ENCODE results near the gene FCRLA.
A peak's percentile ranks its signal among the peaks of the same experiment; 100 is the strongest.

FCRLA gene

DNA sequence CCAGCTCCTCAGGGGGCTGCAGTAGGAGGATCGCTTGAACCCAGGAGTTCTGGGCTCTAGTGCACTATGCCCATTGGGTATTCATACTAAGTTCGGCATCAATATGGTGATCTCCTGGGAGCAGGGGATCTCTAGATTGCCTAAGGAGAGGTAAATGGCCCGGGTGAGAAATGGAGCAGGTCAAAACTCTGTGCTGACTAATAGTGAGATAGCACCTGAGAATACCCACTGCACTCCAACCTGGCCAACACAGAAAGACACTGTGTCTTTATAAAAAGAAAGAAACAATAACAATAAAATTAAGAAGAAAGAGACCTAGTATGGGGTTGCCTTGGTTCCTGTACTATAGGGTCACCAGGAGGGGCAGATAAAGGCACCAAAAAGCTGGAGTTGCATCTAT, 28.8 kb downstream of the FCRLA start:
- DNase-seq = no peak
- H3K27ac Mint-ChIP-seq = peak overlapping the region; percentile 76
- H3K4me3 Mint-ChIP-seq = no peak overlapping the region
- no peaks in the 10 kb centered on the region for H3K36me3 Mint-ChIP-seq (ENCODE audit: low read depth)
- peaks cover 11% of the 10 kb centered on the region for H3K27me3 Mint-ChIP-seq
- no peaks in the 10 kb centered on the region for H3K9me3 Mint-ChIP-seq
- ATAC-seq = no peak
- peaks cover 56% of the 10 kb centered on the region for H3K4me1 Mint-ChIP-seq

DNA sequence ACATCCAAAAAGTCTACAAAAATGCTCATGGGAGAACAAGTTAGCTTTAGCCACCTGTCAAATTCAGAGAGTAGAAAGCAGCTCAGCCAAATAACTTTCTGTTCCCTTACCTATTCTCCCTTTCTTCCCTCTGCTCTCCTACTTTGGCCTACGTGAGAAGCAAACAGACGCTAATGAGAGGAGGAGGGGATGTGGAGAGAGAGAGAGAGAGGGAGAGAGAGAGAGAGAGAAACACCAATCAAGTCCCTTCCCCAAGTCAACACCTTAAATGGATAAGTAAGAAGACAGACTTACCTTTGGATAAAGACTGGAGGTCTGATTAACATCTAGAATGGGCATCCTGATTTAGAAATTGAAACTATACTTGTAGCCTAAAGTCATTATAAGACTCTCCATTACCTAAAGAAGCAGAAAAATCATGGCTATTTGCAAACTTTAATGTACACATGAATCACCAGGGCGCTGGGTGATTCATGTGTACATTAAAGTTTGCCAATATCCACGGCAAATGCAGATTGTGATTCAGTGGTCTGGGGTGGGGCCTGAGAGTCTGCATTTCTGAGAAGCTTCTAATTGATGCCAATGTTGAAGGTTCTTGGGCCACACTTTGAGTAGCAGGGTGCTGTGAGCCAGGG, 29.4 kb downstream of the FCRLA start:
- DNase-seq = peak; percentile 36
- Mint-ChIP-seq H3K27ac (peak overlapping the region; percentile 76), H3K9me3 (no peaks in the 10 kb centered on the region), H3K4me1 (peaks cover 53% of the 10 kb centered on the region), H3K27me3 (peaks cover 11% of the 10 kb centered on the region), H3K4me3 (no peak overlapping the region), H3K36me3 (ENCODE audit: low read depth) (no peaks in the 10 kb centered on the region)
- peak; percentile 59 for ATAC-seq

DNA sequence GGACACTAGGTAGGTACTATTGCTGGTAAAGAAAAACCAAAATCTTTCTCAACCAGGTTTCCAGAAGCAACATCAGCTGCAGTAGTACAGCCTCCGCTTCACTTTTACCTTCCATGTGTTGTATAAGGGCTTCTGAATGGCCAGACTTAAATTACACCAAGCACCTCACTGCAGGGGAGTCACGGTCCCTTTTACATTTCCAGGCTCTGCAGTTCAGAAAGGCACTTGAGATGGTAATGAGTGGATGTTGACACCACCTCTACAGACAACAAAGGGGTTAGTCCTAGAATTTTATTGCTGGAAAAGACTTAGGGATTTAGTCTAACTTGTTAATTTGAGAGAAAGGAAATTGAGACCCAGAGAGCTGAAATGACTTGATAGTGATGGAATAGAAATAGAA, 30.6 kb downstream of the FCRLA start:
- Mint-ChIP-seq H3K36me3 (ENCODE audit: low read depth) (no peaks in the 10 kb centered on the region), H3K4me1 (peaks cover 49% of the 10 kb centered on the region), H3K27me3 (peaks cover 5% of the 10 kb centered on the region), H3K9me3 (no peaks in the 10 kb centered on the region), H3K27ac (no peak overlapping the region), H3K4me3 (no peak overlapping the region)
- DNase-seq (no peak), ATAC-seq (no peak)

DNA sequence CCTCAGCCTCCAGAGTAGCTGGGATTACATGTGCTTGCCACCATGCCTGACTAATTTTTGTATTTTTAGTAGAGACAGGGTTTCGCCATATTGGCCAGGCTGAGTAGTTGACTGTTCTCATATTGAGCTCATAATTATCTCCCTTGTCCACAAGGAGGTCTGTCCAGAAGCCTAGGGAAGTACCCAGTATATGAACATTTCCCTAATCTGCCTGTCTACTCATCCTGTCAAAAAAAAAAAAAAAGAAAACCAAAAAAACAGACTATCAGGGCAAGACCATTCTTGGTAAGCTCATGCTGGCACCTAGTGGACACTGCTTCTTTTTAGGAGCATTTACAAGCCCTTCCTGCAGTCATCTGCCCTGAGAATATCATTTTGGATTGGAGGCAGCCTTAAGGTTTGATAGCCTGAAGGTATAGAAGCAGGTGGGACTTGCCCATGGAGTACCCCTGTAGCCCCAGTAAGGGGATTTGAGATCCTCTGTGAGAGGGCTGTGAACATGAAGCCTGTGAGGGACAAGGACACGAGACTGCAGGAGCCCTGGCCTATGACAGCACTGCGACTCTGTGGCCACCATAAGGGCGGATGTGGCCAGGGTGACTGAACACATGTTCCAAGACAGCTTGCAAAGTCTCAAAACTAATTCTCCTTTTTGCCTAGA, 31.7 kb downstream of the FCRLA start:
- Mint-ChIP-seq H3K4me3 (no peak overlapping the region), H3K9me3 (no peaks in the 10 kb centered on the region), H3K4me1 (peaks cover 53% of the 10 kb centered on the region), H3K27ac (peak overlapping the region; percentile 44), H3K27me3 (peaks cover 3% of the 10 kb centered on the region), H3K36me3 (ENCODE audit: low read depth) (no peaks in the 10 kb centered on the region)
- peak; percentile 77 for ATAC-seq
- DNase-seq = peak; percentile 61

DNA sequence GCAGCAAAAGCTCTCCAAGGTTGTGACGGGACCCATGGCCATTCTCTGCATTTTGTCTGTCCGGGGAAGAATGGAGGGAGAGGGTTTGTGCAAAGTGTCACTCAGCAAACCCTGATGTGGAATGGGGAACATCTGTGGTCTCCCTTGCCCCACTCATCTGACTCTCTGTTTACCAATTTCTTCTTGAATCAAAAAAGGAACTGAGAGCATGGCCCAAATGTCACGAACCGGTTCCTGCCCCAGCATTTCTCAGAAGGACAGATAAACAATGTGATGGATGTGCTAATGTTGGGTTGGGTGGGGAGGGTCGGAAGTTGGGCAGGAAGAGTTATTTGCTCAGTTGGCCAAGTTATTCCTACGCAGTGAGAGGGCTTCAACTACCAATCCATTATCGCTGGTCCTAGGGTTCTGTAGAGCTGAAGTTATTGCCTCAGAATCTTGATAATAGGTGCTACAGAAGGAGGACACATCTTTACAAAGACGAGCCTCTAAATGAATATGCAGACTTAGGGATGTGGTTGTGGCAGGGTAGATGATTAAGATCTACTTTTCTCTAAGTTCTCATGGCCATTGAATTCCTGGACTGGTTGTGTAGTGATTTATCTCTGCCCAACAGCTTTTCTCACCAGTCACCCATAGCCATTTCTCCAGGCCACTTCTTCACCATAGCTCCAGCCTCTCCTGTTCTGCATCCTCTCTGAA, 33.0 kb downstream of the FCRLA start:
- Mint-ChIP-seq H3K27me3 (peaks cover 6% of the 10 kb centered on the region), H3K9me3 (no peaks in the 10 kb centered on the region), H3K4me3 (no peak overlapping the region), H3K36me3 (ENCODE audit: low read depth) (no peaks in the 10 kb centered on the region), H3K27ac (peak overlapping the region; percentile 41), H3K4me1 (peaks cover 64% of the 10 kb centered on the region)
- no peak for ATAC-seq
- DNase-seq = no peak

DNA sequence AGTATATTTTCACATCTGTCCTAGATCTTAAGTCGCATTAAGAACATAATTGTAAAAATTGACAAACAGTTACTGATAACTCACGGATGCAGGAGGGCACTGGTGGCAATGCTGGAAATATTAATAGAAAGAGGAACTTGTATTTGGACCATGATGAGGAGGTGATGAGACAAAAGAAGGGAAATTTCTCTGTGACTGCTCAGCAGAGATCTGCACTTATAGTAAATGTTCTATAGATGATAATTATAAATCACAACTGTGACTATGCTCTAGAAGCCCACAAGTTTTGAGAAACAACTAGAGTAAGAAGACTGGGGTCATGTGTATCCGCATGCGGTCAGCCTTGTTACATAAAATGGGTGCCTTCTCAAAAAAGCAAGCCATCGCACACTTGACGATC, 33.9 kb downstream of the FCRLA start:
- Mint-ChIP-seq H3K4me1 (peaks cover 66% of the 10 kb centered on the region), H3K4me3 (no peak overlapping the region), H3K36me3 (ENCODE audit: low read depth) (no peaks in the 10 kb centered on the region), H3K9me3 (no peaks in the 10 kb centered on the region), H3K27ac (no peak overlapping the region), H3K27me3 (peaks cover 10% of the 10 kb centered on the region)
- no peak for ATAC-seq
- DNase-seq = no peak

DNA sequence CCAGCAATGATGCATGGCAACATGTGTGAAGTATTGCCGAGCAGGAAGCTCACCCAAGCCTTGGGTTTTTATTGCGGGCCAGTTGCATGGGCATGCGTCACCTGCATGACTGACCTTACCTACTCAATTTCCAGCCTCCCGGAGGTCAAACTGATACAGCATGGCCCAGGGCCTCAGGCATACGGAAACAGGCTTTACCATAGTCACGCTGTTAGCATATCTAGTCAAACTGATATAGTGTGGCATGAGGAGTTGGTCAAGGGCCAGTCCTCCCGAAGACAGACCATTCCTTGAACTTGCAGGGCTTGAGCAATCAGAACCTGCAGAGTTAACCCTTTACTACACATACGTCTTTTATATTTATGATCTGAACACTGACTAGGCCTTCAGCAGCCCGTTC, 36.2 kb downstream of the FCRLA start:
- H3K4me3 Mint-ChIP-seq = no peak overlapping the region
- ATAC-seq (no peak), DNase-seq (no peak)
- H3K27me3 Mint-ChIP-seq = peaks cover 10% of the 10 kb centered on the region
- H3K9me3 Mint-ChIP-seq = no peaks in the 10 kb centered on the region
- H3K27ac Mint-ChIP-seq = no peak overlapping the region
- peaks cover 55% of the 10 kb centered on the region for H3K4me1 Mint-ChIP-seq
- H3K36me3 Mint-ChIP-seq (ENCODE audit: low read depth) = no peaks in the 10 kb centered on the region

DNA sequence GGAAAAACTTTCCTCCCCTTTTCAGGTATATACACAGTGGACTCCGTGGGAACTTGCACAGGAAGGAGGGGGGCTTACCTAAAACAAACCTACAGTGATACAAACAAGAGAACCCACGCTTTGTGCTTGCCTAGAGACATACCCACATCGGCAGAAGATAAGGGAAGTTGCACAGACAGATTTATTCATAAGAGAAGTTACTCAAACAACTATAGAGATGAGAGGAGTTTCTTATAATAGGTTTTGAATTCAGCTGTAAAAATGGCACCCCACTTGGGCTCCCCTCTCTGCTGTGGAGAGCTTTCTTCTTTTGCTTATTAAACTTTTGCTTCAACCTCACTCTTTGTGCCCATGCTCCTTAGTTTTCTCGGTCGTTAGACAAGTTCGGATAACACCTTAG, 40.8 kb downstream of the FCRLA start:
- no peak overlapping the region for H3K27ac Mint-ChIP-seq
- H3K27me3 Mint-ChIP-seq = peaks cover 8% of the 10 kb centered on the region
- ATAC-seq (no peak), DNase-seq (no peak)
- H3K9me3 Mint-ChIP-seq = no peaks in the 10 kb centered on the region
- H3K36me3 Mint-ChIP-seq (ENCODE audit: low read depth) = peaks cover 17% of the 10 kb centered on the region
- H3K4me3 Mint-ChIP-seq = no peak overlapping the region
- peaks cover 54% of the 10 kb centered on the region for H3K4me1 Mint-ChIP-seq

DNA sequence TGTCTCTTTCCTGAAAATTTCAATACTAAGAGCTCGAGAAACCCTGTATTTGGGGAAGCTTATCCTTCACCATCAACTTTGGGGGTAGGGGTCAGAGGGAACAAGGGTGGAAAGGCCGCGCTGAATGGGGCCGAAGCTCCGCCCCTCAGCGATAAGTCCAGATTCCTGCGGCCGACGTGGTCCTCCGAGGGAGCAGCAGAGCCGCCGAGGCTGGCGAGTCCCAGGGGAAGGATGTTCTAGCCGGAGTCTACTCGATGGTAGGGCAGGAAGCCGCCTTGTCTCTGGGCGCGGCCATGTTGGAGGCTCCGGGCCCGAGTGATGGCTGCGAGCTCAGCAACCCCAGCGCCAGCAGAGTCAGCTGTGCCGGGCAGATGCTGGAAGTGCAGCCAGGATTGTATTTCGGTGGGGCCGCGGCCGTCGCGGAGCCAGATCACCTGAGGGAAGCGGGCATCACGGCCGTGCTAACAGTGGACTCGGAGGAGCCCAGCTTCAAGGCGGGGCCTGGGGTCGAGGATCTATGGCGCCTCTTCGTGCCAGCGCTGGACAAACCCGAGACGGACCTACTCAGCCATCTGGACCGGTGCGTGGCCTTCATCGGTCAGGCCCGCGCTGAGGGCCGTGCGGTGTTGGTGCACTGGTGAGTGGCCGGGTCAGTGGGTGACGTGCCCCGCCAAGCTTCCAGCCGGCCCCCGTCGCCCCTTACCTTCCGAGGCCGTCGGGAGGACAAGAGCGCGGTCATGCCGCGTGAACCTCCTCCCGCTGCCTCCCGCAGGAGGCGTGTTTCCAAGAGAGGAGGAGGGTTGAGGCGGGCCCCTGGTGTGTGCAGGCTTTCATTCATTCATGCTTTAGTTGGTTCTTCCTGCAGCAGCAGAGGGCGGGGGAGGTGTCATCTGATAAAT, 42.7 kb downstream of the FCRLA start, which contains the start of gene DUSP12:
Gene DUSP12, plus strand, starts transcription at position 278 of the 899 bp plus-strand sequence. Its CDS starts 16 bp downstream, at position 294.
- H3K4me3 Mint-ChIP-seq = peak within 1 kb of the TSS; percentile 99

DNA sequence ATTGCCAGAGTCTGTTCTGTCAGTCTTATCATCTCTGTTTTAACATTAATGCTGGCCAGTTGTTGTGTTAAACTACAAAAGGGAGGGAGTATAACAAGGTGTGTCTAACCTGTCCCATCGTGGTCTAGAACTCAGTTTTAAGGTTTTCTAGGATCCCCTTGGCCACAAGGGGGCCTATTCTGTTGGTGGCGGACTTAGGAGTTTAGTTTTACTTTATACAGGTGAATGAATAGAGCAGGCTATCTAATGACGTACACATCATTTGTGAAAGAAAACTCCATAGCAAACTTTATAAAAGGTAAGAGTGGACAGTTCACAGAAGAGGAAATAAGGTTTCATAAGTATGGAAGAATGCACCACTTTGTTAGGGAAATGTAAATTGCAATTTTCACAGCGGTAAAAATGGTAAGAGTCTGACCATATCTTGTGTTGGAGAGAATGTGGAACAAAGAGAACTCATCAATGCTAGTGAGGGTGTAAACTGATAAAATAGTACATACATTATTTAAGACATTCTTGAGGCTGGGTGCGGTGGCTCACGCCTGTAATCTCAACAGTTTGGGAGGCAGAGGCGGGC, 56.6 kb downstream of the FCRLA start:
- peak; percentile 40 for DNase-seq
- ATAC-seq = no peak
- Mint-ChIP-seq H3K27ac (peak overlapping the region; percentile 52), H3K9me3 (no peaks in the 10 kb centered on the region), H3K27me3 (no peaks in the 10 kb centered on the region), H3K4me3 (peak overlapping the region; percentile 73), H3K4me1 (peaks cover 43% of the 10 kb centered on the region), H3K36me3 (ENCODE audit: low read depth) (peaks cover 6% of the 10 kb centered on the region)

More for the DNA sequence above, 42.7 kb downstream of the FCRLA start, which contains the start of gene DUSP12:
- peak; percentile 89 for DNase-seq
- H3K9me3 Mint-ChIP-seq = peaks cover 9% of the 10 kb centered on the region
- peaks cover 43% of the 10 kb centered on the region for H3K4me1 Mint-ChIP-seq
- peaks cover 34% of the 10 kb centered on the region for H3K36me3 Mint-ChIP-seq (ENCODE audit: low read depth)
- ATAC-seq = peak; percentile 97
- peaks cover 7% of the 10 kb centered on the region for H3K27me3 Mint-ChIP-seq
- peak within 1 kb of the TSS; percentile 95 for H3K27ac Mint-ChIP-seq

Measured in activated naive CD8-positive, alpha-beta T cell treated with anti-CD3 and anti-CD28 coated beads, Interleukin-2, amount 50 U/mL, for 24 hours (primary cell).